Activated CD4-positive, alpha-beta T cell treated with anti-CD3 and anti-CD28 coated beads, Interleukin-2, amount 50 U/mL, for 4 hours (primary cell): Measurements from ENCODE around the gene TACC3.
A peak's percentile ranks its signal among the peaks of the same experiment; 100 is the strongest.

Experiments
- DNase-seq, 2 experiments: peaks; one replicate each; pipeline ENCODE4 v3.0.0-alpha.2; 2020

The TACC3 gene

GRCh38 chr4:1778642-1779392, 57.5 kb downstream of the TACC3 start:
- no peak for DNase-seq

DNA sequence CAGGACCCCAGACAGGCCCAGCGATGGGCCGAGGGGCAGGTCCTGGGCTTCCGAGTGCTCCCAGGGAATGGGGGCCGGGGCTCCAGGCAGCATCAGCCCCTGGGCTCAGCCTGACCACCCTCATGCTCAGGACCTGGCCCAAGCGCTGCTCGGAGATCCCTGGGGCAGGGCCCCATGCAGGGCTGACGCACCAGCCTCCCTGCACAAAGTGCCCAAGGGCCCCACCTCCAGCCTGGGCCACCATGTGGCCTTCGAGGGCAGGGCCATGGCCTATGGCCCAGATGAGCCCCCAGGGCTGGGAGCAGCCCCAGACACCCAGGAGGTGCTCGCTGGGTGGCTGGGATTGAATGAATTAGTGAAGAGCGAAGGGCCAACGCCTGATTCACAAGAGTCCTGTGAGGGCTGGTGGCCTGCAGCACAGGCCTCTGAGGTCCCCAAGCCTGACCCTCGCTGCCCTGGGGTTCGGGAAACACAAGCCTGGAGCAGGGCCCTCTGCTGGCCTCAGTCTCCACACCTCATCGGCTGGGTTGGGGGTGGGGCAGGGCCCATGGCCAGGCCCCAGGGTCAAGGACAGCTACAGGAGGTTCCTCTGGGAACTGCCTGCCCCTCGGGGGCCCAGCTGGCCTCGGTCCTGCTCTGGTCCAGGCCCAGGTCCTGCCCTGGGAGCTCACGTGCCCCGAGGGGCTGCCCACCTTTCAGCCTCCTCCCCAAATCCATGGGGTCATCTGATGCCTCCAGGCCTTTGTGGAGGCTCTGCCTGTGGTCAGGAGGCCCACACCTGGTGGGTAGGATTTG, 58.5 kb downstream of the TACC3 start:
- DNase-seq: no peak

DNA sequence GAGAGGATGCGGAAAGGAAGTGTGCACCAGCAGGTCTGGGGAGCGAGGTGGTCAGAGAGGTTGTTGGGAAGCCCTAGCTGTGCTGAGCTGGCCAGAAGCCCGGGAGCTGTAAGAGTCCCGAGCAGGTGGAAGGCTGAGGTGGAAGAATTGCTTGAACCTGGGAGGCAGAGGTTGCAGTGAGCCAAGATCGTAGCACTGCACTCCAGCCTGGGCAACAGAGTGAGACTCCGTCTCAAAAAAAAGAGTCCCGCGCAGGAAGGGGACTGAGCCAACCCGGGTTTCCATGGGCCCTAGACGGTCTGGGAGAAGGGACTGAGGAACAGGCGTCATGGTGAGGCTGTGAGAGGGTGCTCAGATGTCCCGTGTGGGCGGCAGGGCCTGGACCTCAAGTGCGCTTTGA, 59.1 kb downstream of the TACC3 start:
- DNase-seq: no peak

GRCh38 chr4:1783015-1783414, 61.7 kb downstream of the TACC3 start:
- DNase-seq: no peak

DNA sequence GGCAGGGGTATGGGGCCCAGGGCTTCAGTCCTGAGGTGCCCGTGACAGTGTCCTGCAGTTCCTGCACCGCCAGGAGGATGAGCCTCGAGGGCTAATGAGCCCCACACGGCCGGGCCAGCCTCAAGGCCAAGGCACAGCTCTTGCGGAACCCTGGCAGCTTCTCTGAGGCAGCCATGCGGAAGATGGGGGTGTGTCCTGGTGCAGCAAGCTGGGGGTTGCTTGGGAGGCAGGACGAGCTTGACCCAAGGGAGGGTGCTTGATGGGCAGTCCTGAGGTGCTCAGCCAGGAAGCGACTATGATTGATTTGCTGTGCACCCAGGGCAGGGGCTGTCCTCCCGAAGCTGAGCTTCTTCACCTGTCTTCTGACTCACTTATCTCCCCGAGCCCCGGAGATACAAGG, 62.6 kb downstream of the TACC3 start:
- DNase-seq: no peak

GRCh38 chr4:1784395-1784788, 63.1 kb downstream of the TACC3 start:
- no peak for DNase-seq

DNA sequence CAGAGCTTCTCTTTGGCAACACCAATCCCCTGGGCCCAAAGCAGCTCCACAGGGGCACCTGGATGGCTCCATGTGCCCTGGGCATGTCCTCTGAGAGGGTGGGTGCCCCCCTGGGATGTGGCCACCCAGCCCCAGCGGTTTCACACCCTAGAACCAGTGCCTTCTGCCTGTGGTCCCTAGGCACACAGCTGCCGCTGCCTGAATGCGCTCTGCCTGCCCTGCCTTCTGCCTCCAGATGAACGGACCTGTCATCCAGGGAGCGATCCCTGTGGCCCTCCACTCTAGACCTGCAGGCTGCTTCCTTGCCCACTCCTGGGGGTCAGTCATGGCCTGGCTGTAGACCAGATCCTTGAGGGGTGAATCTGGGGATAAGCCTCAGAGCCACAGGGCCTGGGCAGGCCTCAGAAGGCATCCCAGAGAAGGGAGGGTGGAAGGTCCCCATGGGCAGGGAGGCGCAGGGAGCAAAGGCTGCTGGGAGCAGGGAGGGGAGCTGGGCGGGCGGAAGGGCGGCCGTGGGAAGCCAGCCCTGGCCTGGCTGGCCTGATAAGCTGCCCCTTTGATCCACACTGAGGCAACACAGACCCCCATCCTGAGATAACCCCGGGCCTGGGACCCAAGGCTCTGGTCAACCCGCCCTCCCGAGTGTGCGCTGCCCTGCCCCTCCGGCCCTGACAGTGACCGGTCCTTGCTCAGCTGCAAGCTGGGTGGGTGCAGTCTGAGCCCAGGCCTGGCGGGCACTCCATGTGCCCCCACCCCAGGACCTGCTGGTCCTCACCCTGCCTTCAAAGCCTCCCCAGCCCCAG, 63.7 kb downstream of the TACC3 start:
- no peak for DNase-seq

GRCh38 chr4:1785592-1785991, 64.3 kb downstream of the TACC3 start:
- DNase-seq: no peak

DNA sequence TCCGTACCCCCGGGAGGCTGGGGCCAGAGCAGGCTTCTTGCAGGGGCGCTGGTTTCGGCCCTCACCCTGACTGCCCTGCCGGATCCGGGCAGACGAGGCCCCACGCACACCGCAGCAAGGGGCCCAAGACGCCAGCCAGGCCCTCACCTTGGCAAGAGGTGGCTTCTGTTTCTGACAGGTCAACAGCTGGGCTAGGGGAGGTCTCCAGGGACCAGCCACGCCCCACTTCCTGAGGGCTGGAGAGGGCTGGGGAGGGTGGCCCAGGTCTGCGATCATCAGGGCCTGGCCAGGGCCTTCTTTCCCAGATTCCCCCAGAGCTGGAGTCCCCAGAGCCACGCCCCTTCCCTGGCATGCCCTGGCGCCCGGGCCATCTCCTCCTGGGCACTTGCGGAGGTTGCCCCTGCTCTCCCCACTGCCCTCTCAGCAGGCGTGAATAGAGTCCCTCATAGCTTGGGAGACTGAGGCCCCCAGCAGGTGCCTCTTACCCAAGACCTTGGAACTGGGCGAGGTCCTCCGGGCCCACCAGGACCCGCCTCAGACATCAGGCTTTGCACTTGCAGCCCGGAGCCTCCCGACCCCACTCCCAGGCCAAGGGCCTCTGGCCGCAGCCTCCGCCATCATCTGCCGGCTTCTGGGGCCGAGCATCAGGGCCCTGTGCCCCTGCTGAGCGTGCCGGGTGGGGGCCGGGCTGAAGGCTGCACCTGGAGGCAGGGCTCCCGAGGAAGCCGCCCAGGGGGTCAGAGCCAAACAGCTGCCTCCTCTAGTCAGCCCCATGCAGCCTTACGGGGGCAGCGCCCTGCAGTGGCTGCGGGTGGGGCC, 65.4 kb downstream of the TACC3 start:
- no peak for DNase-seq

- DNase-seq: no peak
Measured at GRCh38 chr4:1787411-1788077, 66.2 kb downstream of the TACC3 start.

DNA sequence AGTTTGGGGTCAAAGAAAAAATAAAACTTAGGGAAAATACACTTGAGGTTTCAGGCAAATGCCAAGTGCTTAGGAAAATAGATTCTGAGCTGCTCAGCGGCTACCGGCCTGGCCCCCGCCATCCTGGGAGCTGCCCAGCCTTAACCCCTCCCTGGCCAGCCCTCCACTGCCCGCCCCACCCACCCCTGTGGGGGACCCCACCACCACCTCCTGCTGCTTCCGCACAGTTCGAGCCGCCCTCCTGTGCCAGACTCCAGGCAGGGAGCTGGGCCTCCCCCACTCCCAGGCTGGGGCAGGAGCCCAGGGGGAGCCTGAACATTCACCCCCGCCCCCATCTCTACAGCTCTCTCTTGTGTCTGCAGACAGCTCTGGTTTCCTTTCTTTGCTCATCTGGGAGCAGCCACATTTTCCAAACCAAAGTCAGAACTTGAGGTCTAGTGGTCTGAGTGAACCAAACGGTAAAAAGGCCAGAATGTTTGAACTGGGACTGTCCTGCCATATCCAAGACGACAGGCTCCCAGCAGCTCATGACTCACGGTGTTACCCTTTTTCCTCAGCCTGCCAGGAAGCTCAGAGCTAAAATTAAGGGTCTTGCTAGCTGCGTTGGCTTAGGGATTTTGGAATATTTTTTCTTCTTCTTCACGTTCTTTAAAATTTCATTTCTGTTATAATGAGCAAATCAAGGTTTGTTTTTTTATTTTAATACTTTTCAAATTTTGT, 67.1 kb downstream of the TACC3 start:
- DNase-seq: no peak

DNA sequence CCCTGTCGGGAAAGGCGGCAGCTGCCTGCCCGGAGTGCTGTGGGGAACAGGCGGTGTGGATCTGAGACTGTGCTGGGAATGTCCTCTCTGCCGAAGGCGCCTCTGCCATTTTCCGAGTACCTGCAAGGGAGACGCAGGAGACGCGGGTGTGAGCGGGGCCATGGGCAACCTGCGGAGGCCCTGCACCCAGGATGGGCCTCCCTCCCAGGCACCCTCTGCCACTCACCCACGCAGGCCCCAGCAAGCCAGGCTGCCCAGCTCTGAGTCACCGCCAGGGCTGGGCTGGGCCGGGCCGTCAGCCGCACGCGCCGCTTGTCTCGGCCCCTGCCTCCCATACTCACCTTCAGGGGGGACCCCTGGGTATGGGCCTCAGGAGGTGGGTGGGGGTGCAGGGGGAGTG, 68.2 kb downstream of the TACC3 start:
- DNase-seq: no peak

DNA sequence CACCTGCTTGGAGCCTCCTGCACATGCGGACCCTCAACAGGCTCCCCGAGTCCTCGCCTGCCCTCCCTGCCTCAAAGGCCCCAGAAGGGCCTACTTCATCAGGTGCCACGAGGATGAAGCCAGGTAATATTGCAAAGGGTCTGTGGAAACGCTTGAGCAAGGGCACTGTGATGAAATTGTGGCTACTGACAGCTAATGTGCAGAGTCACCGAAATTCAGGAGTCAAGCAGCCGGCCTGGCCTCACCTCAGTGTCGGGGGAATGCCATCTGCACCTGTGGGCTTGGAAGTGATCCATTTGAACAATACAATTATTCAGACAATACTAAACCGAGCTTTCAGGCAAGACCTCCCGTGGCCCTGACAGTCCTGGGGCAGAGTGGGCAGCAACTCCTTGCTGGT, 68.7 kb downstream of the TACC3 start:
- DNase-seq: no peak

DNA sequence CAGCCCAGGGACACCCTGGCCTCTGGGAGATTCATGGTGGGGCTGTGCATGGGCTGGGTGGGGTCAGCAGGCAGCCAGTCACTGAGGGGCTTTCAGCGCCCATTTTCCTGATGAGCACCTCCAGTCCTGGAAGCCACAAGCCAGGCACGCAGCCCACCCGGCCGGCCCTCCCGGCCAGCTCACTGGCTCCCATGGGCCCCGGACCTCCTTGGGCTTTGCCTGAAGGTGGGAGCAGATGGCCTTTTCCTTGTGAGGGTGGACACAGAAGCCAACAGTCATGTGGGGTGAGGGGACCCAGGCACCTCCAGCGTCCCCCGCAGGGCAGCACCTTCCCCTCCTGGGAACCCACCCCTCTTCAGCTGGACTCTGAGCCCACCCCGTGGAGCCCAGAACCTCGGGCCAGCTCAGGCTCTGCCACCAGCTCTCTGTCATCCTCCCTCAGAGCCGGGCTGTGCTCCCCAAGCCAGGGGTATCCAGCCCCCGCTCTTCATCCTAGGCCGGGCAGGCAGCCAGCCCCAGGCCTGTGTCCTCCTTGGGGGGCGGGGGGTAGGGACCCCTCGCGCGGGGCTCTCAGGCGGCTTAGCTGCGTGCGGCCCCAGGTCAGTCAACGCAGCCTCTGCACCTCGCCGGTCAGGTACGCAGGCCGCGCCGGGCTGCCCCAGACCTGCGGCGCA, 71.0 kb downstream of the TACC3 start:
- no peak for DNase-seq

DNA sequence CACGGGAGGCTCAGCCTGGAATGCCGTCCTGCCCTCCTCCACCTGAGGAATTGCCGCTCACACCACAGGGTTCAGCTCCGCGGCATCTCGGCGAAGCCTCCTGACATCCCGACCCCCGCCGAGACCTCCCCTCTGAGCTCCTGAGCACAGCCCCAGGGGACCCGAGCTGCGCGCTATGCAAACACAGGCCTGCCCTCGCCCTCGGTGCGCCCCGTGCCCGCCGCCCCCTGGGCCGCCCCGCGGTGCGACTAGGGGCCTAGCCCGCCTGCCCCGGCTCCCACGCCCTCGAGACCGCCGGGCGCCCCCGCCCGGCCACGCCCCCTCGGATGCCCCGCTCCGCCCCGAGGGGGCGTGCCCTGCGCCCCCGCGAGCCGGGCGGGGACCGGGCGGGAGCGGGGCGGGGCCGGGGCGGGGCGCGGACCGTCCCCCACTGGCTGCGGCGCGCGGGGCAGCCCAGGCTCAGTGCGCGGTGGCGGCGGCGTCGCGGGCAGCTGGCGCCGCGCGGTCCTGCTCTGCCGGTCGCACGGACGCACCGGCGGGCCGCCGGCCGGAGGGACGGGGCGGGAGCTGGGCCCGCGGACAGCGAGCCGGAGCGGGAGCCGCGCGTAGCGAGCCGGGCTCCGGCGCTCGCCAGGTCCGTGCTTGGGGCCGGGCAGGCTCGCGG, 71.6 kb downstream of the TACC3 start, which contains the start of gene FGFR3:
Gene FGFR3 (plus strand): TSS at position 462 of the 664 bp plus-strand sequence. CDS start 642 bp downstream, outside the sequence.
- DNase-seq: peak; percentile 9 to 20

DNA sequence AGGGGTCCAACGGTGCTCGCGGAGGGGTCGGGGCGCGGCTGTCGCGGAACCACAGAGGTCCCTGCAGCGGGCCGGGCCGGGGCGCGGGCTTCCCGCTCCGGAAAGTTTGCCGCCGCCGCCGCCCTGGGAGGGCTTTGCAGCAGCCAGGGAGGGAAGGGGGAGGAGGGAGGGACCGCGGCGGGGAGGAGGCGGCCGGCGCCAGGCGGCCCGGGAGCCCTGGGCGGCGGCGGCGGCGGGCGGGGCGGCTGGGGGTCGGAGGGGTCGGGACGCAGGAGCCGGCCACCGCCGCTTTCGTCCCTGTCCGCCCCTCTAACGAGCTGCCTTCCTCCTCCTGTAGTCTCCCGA, 72.1 kb downstream of the TACC3 start:
- DNase-seq: peak; percentile 13 to 16

GRCh38 chr4:1793940-1794808, 72.9 kb downstream of the TACC3 start:
- no peak for DNase-seq
